NCI-H460 (cell line): ENCODE data around the gene HSD17B10. TPM values are rescaled to one million over a fixed set of nuclear protein-coding genes. Genes with fewer than 3 reads are reported as not detected.
"Not testable (repeated sequence)": the region's sequence is repeated elsewhere in the genome, so short reads cannot be mapped to it uniquely, and the experiment has no call there.

Experiments
- DNase-seq: peaks from one replicate; pipeline ENCODE4 v3.0.0-alpha.2; 2016; ENCODE audit warnings: low read depth; ENCODE audit errors: extremely low read depth
- polyA plus RNA-seq: library from polyadenylated mRNA; depleted of rRNA; stranded (reverse); fragments of >200 nt; gene quantifications from 2 replicates; pipeline ENCODE4 v1.2.3, GENCODE V29; 2014; cell fraction: nucleus; rRNA removed
- total RNA-seq: library from RNA; depleted of rRNA; stranded (reverse); fragments of >200 nt; shearing (Covaris generic); gene quantifications from 2 replicates; pipeline ENCODE4 v1.2.3, GENCODE V29; 2014; rRNA removed

Gene HSD17B10
- 151 and 173 TPM in 2 replicates for total RNA-seq
- 209 and 291 TPM in 2 replicates for polyA plus RNA-seq

DNA sequence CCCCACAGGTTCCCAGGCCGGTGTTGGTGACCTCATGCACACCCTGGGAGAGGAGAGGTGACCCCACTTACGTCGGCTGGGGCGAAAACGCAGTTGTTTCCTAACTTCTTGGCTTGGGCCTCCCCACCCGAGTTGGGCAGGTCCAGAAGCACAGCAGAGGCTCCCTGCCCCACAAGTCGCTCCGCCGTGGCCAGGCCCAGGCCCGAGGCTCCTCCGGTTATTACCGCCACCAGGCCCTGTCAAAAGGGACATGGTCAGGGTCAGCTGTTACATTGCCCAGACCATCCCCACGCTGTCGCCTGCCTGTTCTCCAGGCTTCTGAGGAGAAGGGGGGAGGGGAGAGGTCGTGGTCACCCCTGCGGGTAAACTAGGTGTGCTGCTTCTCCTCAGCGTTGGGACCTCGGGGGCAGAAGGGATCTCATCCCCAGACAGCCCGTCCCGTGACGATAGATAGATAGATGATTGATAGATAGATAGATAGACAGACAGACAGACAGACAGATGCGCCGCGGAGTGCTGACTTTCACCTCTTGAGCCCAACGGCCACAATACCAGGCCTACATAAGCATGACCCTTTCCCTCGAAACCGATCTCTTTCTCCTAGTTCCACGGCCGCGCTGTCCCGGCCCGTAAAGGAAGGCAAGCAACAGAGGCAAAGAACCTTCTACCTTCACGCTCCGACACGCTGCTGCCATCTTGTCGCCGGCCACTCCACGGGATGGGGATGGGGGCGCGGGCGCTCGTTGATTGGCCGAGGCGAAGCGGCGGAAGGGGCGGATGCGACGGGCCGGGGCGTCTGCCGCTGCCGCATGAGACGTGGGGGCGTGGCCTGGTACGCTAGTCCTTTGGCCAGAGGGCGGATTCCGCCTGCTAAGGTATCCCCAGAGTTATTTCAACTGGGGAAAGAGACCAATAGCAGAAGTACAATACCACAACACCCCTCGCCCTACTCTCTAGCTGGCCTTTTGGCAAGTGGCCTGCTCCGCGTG, at the start of gene HSD17B10:
Gene HSD17B10 (minus strand): TSS at position 720 of the 989 bp plus-strand sequence. CDS start 25 bp downstream, at position 695.
- peak; percentile 81 for DNase-seq

DNA sequence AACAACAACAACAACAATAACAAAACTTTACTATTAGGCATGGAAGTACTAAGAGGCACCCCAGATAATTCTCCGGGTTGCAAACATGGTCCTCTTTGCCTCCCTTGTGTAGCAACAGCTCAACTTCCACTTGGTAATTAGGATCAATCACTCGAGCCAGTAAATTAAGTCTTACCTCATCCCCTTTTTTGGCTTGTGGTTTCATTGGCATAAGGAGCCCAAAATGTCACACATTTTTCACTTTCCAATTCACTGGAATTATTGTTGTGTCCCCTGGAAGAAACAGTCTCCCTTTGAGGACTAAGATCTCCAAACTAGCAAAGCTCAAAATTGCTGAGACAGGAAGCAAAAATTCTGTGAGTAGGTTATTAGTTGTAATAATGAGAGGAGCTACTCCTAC, 49.2 kb upstream of the HSD17B10 start:
- no peak for DNase-seq

DNA sequence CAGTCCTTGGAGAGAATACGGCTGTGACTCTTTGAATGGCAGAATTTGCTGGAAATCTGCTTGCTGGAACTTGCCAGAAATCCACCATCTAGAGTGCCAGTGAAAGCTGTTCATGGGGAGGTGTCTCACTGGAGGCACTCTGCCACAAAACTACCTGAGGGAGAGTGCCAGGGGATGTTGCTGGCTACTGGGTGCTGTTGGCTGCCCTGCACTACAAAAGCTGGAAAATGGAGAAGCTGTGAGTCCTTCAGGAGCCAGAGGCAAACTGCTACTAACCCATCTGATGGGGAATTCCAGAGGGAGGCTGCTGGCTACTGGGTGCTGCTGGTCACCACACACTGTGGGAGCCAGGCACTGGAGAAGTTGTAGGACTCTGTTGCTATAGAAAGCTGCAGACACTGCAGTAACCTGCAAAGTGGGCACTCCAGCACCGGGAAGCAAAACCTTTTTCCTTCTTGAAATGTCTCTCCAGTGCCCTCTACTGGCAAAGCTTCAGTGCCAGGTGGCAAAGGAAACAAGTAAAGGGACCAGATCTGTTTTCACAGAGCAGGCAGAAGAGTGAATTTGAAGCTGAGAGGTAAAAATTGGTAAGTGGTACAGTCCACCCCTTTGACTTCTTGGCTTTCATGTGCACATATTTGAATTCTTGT, 47.8 kb upstream of the HSD17B10 start:
- peak; percentile 63 for DNase-seq

- no peak for DNase-seq
These were observed 46.9 kb upstream of the HSD17B10 start for GRCh38 chrX:53481093-53481492.

DNA sequence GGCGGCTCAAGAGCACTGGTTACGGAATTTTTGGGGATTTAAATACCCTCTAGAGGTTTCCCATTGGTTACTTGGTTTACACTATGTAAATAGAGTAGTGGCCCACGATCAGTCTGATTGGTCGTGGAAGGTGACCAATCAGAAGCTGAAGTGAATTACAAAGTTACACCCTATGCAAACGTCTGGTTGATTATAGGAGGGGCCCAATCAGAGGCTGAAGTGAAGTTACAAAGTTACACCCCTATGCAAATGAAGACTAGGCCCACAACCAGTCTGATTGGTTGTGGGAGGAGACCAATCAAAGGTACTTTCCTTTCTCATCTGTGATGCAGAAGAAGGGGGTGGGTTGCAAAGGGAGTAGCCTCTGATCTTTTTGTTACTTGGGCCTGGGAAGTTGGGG, 45.1 kb upstream of the HSD17B10 start:
- DNase-seq: no peak

DNA sequence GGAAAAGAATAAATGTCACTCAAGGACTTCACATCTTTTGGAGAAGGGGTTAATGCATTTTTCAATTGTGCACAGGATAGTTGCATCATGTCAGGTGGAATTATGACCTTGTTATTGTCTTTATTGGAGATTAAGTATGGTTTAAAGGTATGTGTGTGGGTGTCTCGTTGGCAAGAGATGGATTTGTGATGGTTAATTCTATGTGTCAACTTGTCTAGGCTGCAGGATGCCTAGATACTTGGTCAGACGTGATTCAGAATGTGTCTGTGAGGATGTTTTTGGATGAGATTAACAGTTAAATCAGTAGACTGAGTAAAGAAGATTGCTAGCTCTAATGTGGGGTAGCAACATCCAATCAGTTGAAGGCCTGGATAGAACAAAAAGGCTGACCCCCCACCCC, 42.2 kb upstream of the HSD17B10 start:
- no peak for DNase-seq

DNA sequence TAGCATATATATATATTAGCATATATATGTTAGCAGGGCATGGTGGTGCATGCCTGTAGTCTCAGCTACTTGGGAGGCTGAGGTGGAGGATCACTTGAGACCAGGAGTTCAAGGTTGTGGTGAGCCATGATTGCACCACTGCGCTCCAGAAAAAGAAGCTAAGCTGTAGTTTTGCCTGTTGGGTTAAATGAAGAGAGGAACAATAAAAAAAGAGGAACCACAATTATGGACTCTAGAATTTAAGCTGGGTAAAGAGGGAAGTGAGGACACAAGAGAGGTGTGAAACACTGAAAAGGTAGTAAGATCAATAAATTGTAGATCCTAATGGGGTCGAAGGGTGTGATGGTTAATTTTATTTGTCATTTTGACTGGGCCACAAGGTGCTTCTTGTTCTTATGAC, 40.5 kb upstream of the HSD17B10 start:
- DNase-seq: no peak

GRCh38 chrX:53471346-53471745, 37.2 kb upstream of the HSD17B10 start:
- DNase-seq: no peak

DNA sequence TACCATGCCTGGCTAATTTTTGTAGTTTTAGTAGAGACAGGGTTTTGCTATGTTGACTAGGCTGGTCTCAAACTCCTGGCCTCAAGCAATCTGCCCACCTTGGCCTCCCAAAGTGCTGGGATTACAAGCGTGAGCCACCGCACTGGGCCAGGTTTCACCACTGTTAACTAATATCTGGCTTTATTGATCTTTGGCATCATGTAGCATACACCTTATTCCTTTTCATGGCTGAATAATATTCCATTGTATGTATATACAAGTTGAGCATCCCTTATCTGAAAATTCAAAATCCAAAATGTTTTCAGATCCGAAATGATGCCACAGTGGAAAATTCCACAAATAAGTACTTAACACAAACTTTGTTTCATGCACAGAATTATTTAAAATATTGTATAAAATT, 34.5 kb upstream of the HSD17B10 start:
- DNase-seq: not testable (repeated sequence)

DNA sequence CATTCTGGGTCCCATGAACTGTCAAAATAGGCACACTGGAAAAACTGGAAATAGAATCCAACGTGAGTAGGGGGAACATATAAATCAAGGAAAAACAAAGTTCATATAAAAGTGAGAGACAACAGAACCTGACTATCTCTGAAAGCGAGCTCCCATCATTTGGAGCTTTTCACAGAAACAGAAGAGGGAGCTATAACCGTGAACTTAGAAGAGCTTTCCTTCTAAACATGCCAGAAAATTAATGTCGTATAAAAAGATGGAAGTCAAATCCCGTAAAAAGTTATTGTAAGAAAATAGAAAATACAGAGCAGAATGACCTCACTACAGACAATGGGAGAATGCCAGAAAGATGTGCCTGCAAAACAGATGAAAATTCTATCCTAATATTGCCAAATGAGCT, 23.9 kb upstream of the HSD17B10 start:
- DNase-seq: peak; percentile 15

DNA sequence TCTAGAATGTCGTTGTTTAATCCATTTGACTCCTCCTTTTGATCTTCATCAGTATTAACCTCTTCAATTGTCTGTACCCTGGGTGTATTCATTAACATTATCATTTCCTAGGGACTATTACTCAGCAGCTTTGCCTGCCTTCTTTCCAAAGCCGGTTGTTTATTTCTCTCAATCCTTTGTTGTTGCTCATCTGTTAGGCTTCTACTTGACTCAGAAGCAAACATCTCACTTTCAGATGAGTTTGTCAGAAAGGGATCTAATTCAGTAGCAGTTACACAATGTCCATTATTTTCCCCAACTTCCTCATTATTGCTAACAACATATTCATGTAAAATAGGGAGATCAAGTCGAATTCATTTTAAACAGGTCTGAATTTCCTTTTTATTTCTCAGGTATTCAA, 22.1 kb upstream of the HSD17B10 start:
- DNase-seq: peak; percentile 44

- no peak for DNase-seq
These were observed 18.6 kb upstream of the HSD17B10 start for GRCh38 chrX:53452812-53453211.

DNA sequence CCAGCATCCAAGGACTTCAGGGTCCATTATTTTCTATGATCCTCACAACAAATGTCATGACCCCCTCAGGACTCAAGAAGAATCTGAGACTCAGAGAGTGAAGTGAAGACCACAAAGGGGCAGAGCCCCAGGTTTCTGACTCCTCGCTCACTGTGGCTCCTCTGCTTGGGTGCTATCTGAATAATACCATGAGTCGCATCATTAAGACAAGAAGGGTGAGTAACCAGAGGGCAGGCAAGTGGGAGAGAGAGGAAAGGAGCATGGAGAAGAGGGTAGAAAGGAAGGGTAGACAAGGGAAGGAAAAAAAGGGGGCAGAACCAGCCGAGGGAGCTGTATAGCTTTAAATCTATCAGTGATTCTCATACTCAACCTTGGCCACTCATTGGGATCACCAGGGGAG, 15.5 kb upstream of the HSD17B10 start:
- DNase-seq: no peak

DNA sequence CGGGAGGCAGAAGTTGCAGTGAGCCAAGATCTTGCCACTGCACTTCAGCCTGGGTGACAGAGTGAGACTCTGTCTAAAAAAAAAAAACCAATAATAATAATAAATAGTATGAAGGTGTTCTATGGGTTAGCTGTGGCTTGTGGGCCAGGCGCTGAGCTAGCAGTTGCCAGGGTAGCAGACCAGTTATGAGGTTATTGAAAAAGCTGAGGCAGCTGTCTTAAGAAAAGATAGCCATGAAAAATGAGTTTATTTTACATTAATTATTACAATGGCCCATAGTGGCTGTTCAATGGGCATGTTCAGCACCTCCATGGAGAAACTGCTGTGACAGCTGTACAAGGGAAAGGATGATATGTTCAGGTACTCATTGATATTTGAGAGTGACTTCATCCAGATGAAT, 13.3 kb upstream of the HSD17B10 start:
- no peak for DNase-seq

DNA sequence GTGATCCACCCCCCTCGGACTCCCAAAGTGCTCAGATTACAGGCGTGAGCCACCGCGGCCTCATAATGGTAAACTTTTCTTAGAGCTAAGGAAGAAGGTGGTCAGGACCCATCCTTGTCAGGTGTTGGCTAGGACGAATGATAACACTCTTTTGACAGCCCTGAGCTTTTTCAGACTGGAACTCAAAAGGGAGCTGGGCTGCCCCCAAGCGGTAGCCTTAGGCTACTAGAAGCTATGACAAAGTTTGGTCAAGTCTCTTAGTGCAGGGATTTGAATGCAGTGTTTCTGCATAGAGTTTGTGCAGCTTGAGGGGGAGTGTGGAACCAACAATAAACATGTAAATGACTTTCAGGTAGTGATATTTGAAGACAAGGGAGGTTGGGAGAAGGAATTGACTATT, 11.8 kb upstream of the HSD17B10 start:
- DNase-seq: peak; percentile 56

- DNase-seq: no peak
These were observed 8.1 kb upstream of the HSD17B10 start for GRCh38 chrX:53442322-53442631.

GRCh38 chrX:53441531-53442321, 7.6 kb upstream of the HSD17B10 start:
- peak; percentile 87 for DNase-seq

- peak; percentile 58 for DNase-seq
These were observed 6.7 kb upstream of the HSD17B10 start for GRCh38 chrX:53440621-53441517.

GRCh38 chrX:53440101-53440500, 5.9 kb upstream of the HSD17B10 start:
- no peak for DNase-seq

DNA sequence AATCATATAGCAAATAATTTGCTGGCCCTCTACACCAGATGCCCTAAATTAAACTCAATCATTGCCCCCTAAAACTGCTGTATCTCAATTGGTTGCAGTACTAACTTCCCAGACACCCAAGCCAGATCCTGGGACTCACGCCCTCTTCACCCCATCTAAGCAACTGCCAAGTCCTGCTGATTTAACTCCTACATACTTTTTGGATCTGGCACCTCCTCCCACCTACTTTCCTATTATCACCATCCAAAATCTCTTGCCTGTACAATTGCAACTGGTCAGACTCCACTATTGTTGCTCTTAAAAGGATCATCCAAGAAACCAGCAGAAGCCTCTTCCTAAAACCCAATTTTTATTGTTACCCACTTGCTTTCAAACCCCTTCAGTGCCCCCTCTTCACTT, 4.7 kb upstream of the HSD17B10 start:
- DNase-seq: no peak
